Medulla oblongata (tissue), 1 donor: Measurements from ENCODE around the gene LUM.
"Not testable (repeated sequence)": the region's sequence is repeated elsewhere in the genome, so short reads cannot be mapped to it uniquely, and the experiment has no call there.

Experiments
- DNase-seq: peaks from one replicate; pipeline ENCODE4 v3.0.0-alpha.2; 2015; ENCODE audit errors: extremely low spot score

LUM gene

GRCh38 chr12:91109581-91110310 is 1.5 kb downstream of the LUM start:
- no peak for DNase-seq

GRCh38 chr12:91109148-91109564 is 2.1 kb downstream of the LUM start:
- DNase-seq, result peak; percentile 56

- no peak for DNase-seq
Measured at GRCh38 chr12:91108196-91108755, 3.0 kb downstream of the LUM start.

- DNase-seq, result no peak
Measured at GRCh38 chr12:91106283-91106682, 5.0 kb downstream of the LUM start.

GRCh38 chr12:91105807-91106206 is 5.5 kb downstream of the LUM start:
- DNase-seq, result no peak

- DNase-seq, result no peak
Measured at GRCh38 chr12:91104812-91105466, 6.4 kb downstream of the LUM start.

- no peak for DNase-seq
Measured at GRCh38 chr12:91103624-91104023, 7.7 kb downstream of the LUM start.

GRCh38 chr12:91103101-91103500 is 8.2 kb downstream of the LUM start:
- DNase-seq, result no peak

- no peak for DNase-seq
Measured at GRCh38 chr12:91100906-91101305, 10.4 kb downstream of the LUM start.

GRCh38 chr12:91099836-91100235 is 11.5 kb downstream of the LUM start:
- DNase-seq, result no peak

GRCh38 chr12:91099341-91099740 is 12.0 kb downstream of the LUM start:
- no peak for DNase-seq

- peak; percentile 5 for DNase-seq
Measured at GRCh38 chr12:91098941-91099340, 12.4 kb downstream of the LUM start.

GRCh38 chr12:91098461-91098860 is 12.8 kb downstream of the LUM start:
- DNase-seq, result no peak

GRCh38 chr12:91094957-91095356 is 16.3 kb downstream of the LUM start:
- DNase-seq, result no peak

GRCh38 chr12:91094032-91094662 is 17.1 kb downstream of the LUM start:
- no peak for DNase-seq

- DNase-seq, result no peak
Measured at GRCh38 chr12:91093341-91093740, 18.0 kb downstream of the LUM start.

- no peak for DNase-seq
Measured at GRCh38 chr12:91091916-91092715, 19.2 kb downstream of the LUM start.

- not testable (repeated sequence) for DNase-seq
Measured at GRCh38 chr12:91089953-91090352, 21.3 kb downstream of the LUM start.

- DNase-seq, result no peak
Measured at GRCh38 chr12:91080041-91080440, 31.3 kb downstream of the LUM start.

- no peak for DNase-seq
Measured at GRCh38 chr12:91078501-91078900, 32.8 kb downstream of the LUM start.

- DNase-seq, result no peak
Measured at GRCh38 chr12:91077228-91077954, 33.9 kb downstream of the LUM start.
